Measurements from ENCODE around the gene PARP3.

- no peak for TF ChIP-seq CTCF (IDR thresholded peaks at IDR 0.05; ENCODE audit: insufficient read depth, low read depth, low read length)
- TF ChIP-seq EZH2 (IDR thresholded peaks at IDR 0.05; ENCODE audit: insufficient read depth, low read length), result no peak
These were observed 36.0 kb downstream of the PARP3 start for GRCh38 chr3:51978143-51978502.

All from astrocyte (in vitro differentiated cells and primary cell).